ENCODE measurements around the gene PTPN1. TPM values are rescaled to one million over a fixed set of nuclear protein-coding genes. Genes with fewer than 3 reads are reported as not detected.

The PTPN1 gene
- total RNA-seq, 2 experiments from 2014 or later = 17.1 to 25.1 TPM

DNA sequence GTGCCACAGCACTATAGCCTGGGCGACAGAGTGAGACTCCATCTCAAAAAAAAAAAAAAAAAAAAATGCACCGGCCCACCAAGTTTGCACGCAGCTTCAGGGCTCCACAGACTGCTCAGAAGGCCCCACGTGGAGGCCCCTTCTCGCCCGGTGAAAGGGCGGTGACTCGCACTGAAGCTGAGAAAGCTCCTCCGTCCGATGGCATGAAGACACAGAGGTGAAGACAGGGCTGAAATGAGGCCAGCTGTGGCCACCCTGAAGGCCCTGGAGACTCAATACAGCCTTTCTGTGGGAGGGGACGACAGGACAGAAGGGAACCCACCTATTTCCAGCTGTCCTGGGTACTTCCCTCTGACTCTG is 84.0 kb downstream of the PTPN1 start:
- BruUV-seq (replicated peaks) = no TSS peak
- DNase-seq (ENCODE audit: low spot score) = no peak
- H3K36me3 ChIP-seq (ENCODE audit: insufficient read depth, low read length) = no peaks in the 10 kb centered on the region
- H3K4me3 ChIP-seq (ENCODE audit: low read depth, low read length, poor library complexity, severe bottlenecking) = no peak overlapping the region
- H3K9me3 ChIP-seq (ENCODE audit: low read length) = no peaks in the 10 kb centered on the region
- intact Hi-C loops (cut with micrococcal nuclease; ENCODE audit: unreplicated experiment) = no loop called here
- POLR2A ChIA-PET = interaction anchor here (0.6 kb wide), 1 partner anchor 491 kb away, joined by 4 read pairs; no protein-coding TSS in a partner anchor
- H3K79me2 ChIP-seq (ENCODE audit: insufficient read depth, low read depth, low read length) = no peaks in the 10 kb centered on the region
- no peak overlapping the region for H3K4me2 ChIP-seq (ENCODE audit: low read length)
- H4K20me1 ChIP-seq (ENCODE audit: insufficient read depth, low read length) = no peaks in the 10 kb centered on the region
- H3K27ac ChIP-seq (ENCODE audit: low read depth, low read length, poor library complexity, severe bottlenecking) = no peak overlapping the region
- TF ChIP-seq EZH2phosphoT487 (IDR thresholded peaks at IDR 0.05; ENCODE audit: borderline replicate concordance, low read depth, low read length) = no peak
- TF ChIP-seq, protein P1, sequence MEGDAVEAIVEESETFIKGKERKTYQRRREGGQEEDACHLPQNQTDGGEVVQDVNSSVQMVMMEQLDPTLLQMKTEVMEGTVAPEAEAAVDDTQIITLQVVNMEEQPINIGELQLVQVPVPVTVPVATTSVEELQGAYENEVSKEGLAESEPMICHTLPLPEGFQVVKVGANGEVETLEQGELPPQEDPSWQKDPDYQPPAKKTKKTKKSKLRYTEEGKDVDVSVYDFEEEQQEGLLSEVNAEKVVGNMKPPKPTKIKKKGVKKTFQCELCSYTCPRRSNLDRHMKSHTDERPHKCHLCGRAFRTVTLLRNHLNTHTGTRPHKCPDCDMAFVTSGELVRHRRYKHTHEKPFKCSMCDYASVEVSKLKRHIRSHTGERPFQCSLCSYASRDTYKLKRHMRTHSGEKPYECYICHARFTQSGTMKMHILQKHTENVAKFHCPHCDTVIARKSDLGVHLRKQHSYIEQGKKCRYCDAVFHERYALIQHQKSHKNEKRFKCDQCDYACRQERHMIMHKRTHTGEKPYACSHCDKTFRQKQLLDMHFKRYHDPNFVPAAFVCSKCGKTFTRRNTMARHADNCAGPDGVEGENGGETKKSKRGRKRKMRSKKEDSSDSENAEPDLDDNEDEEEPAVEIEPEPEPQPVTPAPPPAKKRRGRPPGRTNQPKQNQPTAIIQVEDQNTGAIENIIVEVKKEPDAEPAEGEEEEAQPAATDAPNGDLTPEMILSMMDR (conservative IDR thresholded peaks at IDR 0.05; ENCODE audit: low read length) = no peak
- H3K4me1 ChIP-seq (ENCODE audit: insufficient read depth, low read length, poor library complexity, severe bottlenecking) = peaks cover 15% of the 10 kb centered on the region
- CTCF ChIA-PET (ENCODE audit: unreplicated experiment) = no interaction called here
- no peak overlapping the region for H2AFZ ChIP-seq (ENCODE audit: low read length)
- H3K9me2 ChIP-seq (ENCODE audit: insufficient read depth, low read length) = no peaks in the 10 kb centered on the region

GRCh38 chr20:50594591-50595432 is 84.6 kb downstream of the PTPN1 start:
- TF ChIP-seq EZH2phosphoT487 (IDR thresholded peaks at IDR 0.05; ENCODE audit: borderline replicate concordance, low read depth, low read length) = no peak
- TF ChIP-seq, protein P1 (conservative IDR thresholded peaks at IDR 0.05; ENCODE audit: low read length) = 0 out of 2 replicates have a peak, but pooled peaks have one; percentile 16
- no peak overlapping the region for H3K4me2 ChIP-seq (ENCODE audit: low read length)
- no peak overlapping the region for H2AFZ ChIP-seq (ENCODE audit: low read length)
- no peaks in the 10 kb centered on the region for H3K36me3 ChIP-seq (ENCODE audit: insufficient read depth, low read length)
- intact Hi-C loops (cut with micrococcal nuclease; ENCODE audit: unreplicated experiment) = no loop called here
- H3K9me2 ChIP-seq (ENCODE audit: insufficient read depth, low read length) = no peaks in the 10 kb centered on the region
- H3K79me2 ChIP-seq (ENCODE audit: insufficient read depth, low read depth, low read length) = no peaks in the 10 kb centered on the region
- H3K4me3 ChIP-seq (ENCODE audit: low read depth, low read length, poor library complexity, severe bottlenecking) = no peak overlapping the region
- H4K20me1 ChIP-seq (ENCODE audit: insufficient read depth, low read length) = no peaks in the 10 kb centered on the region
- ChIA-PET POLR2A (interaction anchor here (0.6 kb wide), 1 partner anchor 491 kb away, joined by 4 read pairs; no protein-coding TSS in a partner anchor), CTCF (ENCODE audit: unreplicated experiment) (interaction anchor here (0.6 kb wide), 1 partner anchor 10 kb away, joined by 3 read pairs; no protein-coding TSS in a partner anchor)
- H3K9me3 ChIP-seq (ENCODE audit: low read length) = no peaks in the 10 kb centered on the region
- H3K27ac ChIP-seq (ENCODE audit: low read depth, low read length, poor library complexity, severe bottlenecking) = no peak overlapping the region
- BruUV-seq (replicated peaks) = no TSS peak
- DNase-seq (ENCODE audit: low spot score) = peak; percentile 48
- peaks cover 15% of the 10 kb centered on the region for H3K4me1 ChIP-seq (ENCODE audit: insufficient read depth, low read length, poor library complexity, severe bottlenecking)

DNA sequence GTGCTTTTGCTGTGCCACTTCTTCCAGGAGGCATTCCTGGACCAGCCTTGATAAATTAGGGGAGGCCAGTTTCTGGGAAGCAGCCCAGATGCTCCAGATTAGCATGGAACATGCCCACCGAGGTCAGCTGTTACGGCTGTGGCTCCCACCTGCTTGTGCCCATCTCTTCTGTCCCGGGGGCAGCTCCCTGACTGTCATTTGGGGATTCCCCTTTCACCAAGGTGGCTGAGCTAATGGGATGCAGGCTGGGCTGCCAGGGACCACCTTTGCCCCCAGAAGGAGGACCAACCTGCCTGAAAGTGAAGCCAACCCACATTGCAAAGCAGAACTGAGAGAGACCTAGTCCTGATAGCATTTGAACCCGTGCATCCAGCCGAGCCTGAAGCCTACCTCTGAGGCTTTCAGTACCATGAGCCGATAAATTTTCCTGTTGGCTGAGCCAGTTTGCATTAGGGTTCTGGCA is 85.3 kb downstream of the PTPN1 start:
- Histone ChIP-seq H3K4me1 (ENCODE audit: insufficient read depth, low read length, poor library complexity, severe bottlenecking) (peaks cover 15% of the 10 kb centered on the region), H3K4me2 (ENCODE audit: low read length) (no peak overlapping the region), H4K20me1 (ENCODE audit: insufficient read depth, low read length) (no peaks in the 10 kb centered on the region), H3K27ac (ENCODE audit: low read depth, low read length, poor library complexity, severe bottlenecking) (no peak overlapping the region), H3K9me2 (ENCODE audit: insufficient read depth, low read length) (no peaks in the 10 kb centered on the region), H3K36me3 (ENCODE audit: insufficient read depth, low read length) (no peaks in the 10 kb centered on the region), H3K4me3 (ENCODE audit: low read depth, low read length, poor library complexity, severe bottlenecking) (no peak overlapping the region), H3K9me3 (ENCODE audit: low read length) (no peaks in the 10 kb centered on the region), H3K79me2 (ENCODE audit: insufficient read depth, low read depth, low read length) (no peaks in the 10 kb centered on the region), H2AFZ (ENCODE audit: low read length) (no peak overlapping the region)
- TF ChIP-seq, protein P1 (conservative IDR thresholded peaks at IDR 0.05; ENCODE audit: low read length) = no peak
- no peak for TF ChIP-seq EZH2phosphoT487 (IDR thresholded peaks at IDR 0.05; ENCODE audit: borderline replicate concordance, low read depth, low read length)
- ChIA-PET CTCF (ENCODE audit: unreplicated experiment) (no interaction called here), POLR2A (no interaction called here)
- peak; percentile 35 for DNase-seq (ENCODE audit: low spot score)
- no TSS peak for BruUV-seq (replicated peaks)
- intact Hi-C loops (cut with micrococcal nuclease; ENCODE audit: unreplicated experiment) = no loop called here
